Measurements from ENCODE around the gene AGR2.
"Not testable (repeated sequence)": the region's sequence is repeated elsewhere in the genome, so short reads cannot be mapped to it uniquely, and the experiment has no call there.

AGR2 gene
- total RNA-seq: 0 reads per million in 2 experiments

DNA sequence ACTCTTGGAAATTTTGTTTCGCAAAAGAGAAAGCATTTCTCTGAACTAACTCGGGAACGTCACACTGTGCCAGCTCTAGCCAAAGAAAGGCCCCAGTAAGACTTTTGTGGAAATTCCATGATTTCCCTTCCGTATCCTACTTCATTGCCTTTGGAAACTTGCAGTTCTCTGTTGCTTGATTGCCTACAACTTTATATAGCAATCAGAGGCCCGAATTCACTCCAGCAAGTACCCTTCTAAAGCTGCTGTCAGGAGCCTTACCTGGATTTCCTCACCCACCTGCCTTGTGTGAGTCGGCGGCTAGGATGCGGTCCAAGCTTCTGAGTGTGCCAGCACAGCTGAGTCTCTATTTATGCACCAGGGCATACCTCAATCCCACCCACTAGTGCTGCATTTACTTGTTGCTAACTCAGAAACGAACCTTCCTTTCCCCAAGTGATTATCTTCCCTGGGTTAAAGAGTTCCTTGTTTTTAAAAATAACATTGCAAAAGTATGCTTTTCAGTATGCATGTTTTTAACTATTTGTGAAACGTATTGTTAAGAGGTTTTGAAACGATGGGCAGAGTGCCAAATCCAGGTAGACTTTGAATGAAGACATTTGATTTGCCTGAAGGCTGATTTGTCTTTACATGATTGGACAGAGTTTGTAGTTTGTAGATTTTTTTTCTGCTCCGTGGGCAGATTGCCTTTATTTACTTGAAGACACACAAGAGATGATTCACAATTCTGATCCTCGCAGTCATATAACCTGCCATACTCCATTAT is at the start of gene AGR2:
TSS of gene AGR2 (minus strand) at position 326 of the 766 bp plus-strand sequence. CDS start 3,203 bp downstream, outside the sequence.
- no peak for DNase-seq (ENCODE audit: low read depth)

DNA sequence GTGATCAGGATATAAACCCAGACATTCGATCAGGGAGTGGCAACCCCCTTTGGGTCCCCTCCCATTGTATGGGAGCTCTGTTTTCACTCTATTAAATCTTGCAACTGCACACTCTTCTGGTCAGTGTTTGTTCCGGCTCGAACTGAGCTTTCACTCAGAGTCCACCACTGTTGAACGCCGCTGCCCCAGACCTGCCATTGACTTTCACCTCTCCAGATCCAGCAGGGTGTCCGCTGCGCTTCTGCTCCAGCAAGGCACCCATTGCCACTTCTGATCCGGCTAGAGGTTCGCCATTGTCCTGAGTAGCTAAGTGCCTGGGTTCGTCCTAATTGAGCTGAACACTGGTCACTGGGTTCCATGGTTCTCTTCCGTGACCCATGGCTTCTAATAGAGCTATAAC is 48.4 kb upstream of the AGR2 start:
- DNase-seq (ENCODE audit: low read depth): not testable (repeated sequence)

DNA sequence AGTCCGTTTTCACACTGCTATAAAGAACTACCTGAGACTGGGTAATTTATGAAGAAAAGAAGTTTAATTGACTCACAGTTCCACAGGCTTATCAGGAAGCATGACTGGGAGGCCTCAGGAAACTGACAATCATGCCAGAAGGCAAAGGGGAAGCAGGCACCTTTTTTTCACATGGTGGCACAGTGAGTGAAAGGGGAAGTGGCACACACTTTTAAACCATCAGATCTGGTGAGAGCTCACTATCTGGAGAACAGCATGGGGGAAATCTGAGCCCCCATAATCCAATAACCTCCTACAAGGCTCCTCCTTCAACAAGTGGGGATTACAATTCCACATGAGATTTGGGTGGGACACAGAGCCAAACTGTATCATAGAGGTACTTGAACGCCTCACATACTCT is 47.0 kb upstream of the AGR2 start:
- no peak for DNase-seq (ENCODE audit: low read depth)

DNA sequence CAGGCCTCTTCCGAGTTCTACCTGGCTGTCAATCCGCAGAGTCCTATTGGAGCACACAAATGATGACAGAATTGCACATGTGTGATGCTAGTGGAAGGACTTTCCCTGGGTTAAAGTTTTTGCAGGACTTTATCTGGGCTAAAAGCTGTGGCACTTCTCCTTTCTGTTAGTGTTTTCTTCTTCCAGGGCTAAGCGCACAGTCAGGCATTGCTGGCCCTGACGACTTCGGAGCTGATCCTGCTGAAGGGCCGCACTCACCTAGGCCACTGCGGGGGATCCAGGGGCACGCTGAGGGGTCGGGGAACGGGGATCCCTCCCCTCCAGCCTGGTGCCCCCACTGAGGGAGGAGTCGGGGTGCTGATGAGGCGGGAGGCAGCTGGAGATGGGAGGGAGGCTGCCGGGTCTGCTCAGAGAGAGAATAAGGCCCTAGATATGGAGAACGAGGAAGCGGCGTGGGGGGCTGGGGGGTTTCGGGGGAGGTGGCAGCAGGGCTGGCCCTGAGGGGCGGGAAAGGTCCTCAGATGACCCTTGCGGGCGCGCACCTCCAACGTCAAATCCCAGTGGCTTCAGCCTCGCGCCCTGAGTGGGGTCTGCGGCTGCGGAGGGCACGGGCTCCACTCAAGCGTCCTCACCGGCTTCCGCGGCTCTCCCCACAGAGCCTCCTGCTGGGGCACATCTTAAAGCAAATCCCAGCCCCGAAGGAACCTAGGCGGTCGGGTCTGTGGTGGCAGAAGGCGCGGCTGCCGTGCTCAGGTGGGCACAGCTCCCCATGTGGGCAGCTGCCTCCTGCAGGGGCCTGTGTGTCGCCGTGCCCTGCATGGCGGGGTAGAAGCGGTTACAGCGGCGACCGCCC is 46.0 kb upstream of the AGR2 start:
- no peak for DNase-seq (ENCODE audit: low read depth)

DNA sequence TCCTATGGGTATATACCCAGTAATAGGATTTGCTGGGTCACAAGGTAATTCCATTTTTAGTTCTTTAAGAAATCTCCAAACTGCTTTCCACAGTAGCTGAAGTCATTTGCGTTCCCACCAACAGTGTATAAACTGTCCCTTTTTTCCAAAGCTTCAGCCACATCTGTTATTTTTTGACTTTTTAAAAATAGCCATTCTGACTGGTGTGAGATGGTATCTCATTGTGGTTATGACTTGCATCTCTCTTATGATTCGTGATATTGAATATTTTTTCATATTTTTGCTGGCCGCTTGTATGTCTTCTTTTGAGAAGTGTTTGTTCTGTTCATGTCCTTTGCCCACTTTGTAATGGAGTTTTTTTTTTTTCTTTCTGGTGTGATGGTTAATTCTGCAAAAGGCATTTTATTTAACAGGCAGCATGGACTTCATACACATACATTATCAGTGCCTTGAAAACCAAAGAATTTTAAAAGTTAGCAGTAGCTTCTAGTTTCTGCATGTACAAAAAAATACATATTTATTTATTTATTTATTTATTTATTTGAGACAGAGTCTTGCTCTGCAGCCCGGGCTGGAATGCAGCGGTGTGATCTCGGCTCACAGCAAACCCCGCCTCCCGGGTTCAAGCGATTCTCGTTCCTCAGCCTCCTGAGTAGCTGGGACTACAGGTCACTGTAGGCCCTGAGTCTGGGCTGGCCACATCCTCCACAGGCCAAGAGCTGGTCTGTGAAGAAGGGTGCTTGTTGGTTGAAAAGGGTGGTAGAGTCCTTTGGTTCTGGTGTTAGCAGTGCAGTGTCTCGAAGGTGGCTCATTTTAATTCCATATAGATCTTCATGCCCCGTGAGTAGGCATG is 44.7 kb upstream of the AGR2 start:
- DNase-seq (ENCODE audit: low read depth): no peak

DNA sequence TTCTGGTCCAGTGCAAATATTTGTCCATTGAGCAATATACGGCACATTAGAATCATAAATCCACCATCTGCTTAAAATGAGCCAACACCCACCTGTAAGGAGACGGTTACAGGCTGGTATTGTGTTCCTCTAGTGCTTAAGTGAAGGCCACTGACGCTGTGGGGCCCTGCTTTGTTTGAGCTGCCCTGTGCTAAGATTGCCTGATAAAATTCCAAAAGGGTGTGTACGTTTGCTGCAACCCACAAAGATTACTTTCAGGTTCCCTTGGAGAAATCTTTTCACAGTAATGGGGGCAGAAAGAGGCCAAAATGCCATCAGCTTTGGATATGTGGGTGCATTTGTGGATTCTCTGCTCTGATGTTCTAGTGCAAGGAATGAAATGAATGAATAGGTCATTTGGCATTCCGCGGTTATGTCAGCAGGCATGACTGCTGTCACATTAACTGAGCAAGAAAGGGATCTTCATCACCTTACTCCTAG is 42.6 kb upstream of the AGR2 start:
- no peak for DNase-seq (ENCODE audit: low read depth)

DNA sequence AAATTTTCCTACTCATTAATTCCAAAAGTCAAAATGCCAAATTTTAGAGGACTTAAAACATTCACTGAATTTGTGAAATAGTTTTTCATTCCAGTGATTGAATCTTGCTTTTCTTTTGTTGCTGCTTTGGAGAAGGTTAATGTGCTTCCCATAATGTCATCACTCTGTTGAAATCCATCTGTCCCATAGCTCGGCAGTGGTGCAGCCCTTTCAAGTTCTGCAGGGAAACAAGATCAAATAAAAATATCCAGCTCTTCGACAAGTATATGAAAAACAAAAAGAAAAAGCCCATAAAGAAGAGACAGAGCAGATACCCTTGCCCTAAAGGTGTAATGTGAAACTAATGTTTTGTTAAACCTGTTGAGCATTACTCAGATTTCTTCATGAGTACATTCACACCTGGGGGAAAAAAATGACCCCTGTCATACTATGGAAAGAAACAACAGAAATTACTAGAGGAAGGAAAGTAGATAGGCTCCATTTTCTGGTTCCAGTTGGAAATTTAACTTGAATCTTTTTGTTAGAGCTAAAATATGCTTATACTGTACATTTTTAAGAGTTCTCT is 41.9 kb upstream of the AGR2 start:
- no peak for DNase-seq (ENCODE audit: low read depth)

DNA sequence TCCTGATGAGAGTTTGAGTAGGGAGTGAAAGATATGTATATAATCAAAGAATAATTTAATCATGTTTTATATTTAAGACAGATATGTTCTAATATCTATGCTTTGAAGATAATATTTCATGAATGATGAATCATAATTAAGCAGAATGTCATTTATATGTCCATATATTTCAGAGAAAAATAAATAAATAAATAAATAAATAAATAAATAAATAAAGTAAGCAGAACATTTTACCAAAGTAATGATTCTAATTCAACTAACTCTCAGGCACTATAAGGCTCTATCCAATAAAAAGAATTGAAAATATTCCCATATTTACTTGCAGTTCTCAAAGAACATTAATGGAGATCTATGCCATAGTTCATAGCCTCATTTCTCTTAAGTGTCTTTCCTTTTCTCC is 40.9 kb upstream of the AGR2 start:
- no peak for DNase-seq (ENCODE audit: low read depth)

DNA sequence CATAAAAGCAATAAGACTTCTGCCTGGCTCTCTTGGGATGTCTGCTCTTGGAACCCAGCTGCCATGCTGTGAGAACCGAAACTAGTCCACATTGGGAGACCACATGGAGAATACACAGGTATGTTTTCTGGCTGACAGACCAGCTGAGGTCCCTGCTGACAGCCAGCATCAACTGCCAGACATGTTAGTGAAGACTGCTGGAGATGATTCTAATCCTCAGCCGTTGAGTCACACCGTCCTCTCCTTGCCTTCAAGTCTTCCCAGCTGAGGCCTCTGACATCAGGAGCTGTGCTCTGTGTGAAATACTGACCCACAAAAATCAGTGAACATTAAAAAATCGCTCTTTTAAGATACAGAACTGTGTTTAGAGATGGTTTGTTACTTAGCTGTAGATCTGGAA is 36.9 kb upstream of the AGR2 start:
- no peak for DNase-seq (ENCODE audit: low read depth)

DNA sequence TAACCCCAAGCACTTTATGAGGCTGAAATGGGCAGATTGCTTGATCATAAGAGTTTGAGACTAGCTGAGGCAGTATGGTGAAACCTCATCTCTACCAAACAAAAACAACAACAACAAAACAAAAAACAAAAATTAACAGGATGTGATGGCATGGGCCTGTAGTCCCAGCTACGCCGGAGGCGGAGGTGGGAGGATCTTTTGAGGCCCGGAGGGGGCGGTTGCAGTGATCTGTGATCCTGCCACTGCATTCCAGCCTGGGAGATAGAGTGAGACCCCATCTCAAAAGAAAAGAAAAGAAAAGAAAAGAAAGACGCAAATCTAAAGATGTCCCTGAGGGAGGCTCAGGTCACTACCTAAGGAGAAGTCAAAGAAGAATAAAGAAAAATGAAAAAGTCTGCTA is 35.3 kb upstream of the AGR2 start:
- DNase-seq (ENCODE audit: low read depth): no peak

DNA sequence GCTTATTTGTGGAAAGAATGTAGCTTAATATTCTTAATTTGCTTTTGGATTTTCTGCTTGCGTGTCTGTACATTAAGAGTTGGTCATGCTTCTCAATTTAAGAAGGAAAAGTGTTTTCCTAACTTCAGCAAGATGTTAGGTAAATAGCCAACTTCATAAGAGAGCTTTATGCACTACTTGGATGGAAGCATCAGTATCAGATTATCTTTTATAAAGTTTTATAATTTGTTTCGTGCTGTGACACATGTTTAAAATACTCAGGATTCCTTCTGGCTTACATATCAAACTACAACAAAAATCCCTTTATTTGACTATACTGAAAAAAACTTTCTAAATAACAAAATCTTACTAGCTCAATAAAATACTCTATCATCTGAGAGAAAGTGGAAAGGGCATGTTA is 34.8 kb upstream of the AGR2 start:
- DNase-seq (ENCODE audit: low read depth): no peak

DNA sequence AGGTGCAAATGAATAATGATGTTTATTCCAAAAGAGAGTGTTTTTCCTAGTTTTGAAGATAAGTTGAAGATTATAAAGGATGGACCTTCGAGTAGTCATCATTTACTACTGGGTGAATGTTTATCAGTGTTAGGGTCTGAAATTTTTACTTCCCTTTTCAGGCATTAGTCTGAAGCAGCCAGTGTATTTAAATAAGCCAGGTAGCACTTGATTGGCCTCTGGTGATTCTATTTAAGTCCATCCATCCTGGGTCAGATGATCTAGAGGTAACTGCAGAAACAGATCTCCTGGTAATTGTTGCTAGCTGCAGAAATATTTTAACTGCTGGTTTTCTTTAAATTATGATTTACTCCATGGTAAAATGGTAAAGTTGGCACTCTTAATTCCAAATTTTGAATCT is 34.1 kb upstream of the AGR2 start:
- DNase-seq (ENCODE audit: low read depth): no peak

DNA sequence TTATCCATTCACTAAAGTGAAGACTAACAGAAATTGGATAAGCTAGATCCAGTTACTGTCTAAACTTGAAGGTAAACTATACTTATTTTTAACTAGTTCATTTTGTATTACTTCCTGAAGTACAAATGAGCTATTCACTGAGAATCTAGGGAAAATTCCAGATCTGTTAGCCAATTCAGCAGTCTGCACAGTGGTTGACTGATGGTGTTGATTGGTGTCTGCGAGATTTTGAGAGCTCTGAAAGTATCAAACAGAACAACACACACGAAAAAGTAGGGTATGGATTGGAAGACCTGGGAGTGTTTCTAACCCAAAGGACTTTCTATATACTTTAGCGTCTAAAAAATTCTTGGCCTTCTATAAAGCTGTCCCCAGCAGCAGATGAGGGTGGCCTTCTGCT is 33.6 kb upstream of the AGR2 start:
- no peak for DNase-seq (ENCODE audit: low read depth)

DNA sequence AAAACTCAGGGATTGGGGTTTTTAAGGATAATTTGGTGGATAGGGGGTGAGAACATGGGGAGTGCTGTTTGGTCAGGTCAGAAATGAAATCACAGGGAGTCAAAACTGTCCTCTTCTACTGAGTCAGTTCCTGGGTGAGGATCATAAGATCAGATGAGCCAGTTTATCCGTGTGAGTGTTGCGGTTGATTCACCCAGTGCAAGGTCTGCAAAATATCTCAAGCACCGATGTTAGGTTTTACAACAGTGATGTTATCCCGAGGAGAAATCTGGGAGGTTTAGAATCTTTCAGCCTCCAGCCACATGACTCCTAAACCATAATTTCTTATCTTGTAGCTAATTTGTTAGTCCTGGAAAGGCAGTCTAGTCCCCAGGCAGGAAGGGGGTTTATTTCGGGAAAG is 31.7 kb upstream of the AGR2 start:
- DNase-seq (ENCODE audit: low read depth): no peak

DNA sequence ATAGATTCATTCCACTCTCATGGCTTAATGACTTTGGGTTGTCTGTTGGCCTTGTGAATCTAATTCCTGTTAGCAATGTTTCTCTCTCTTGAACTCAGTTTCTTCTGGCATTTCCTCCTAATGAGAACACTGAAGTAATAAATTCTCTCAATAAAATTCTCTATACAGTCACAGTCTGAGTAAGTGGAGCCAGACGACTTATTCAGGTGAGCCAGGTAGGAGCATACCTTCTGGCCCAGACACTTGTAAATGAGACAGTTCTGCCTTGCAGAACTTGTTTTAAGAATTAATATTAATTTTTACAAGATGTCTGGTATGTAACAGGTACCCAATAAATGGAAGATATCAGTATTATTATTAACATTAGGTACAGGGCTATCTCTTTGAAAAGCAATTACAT is 28.6 kb upstream of the AGR2 start:
- no peak for DNase-seq (ENCODE audit: low read depth)

DNA sequence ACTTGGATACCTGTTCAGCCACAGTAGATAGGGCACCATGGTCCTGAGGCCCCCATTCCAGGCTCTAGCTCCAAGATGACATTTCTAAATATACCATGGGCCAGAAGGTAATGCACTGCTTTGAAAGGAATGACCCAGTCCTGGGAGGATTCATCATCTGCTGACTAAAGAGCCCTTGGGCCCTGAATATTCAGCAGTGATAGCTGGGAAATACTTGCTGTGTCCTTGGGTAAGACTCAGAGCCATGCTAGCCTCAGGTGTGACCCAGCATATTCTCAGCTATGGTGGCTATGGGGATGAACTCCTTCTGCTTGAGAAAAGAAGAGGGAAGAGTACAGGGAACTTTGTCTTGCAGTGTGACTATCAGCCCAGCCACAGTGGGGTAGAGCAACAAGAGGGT is 21.3 kb upstream of the AGR2 start:
- DNase-seq (ENCODE audit: low read depth): no peak

DNA sequence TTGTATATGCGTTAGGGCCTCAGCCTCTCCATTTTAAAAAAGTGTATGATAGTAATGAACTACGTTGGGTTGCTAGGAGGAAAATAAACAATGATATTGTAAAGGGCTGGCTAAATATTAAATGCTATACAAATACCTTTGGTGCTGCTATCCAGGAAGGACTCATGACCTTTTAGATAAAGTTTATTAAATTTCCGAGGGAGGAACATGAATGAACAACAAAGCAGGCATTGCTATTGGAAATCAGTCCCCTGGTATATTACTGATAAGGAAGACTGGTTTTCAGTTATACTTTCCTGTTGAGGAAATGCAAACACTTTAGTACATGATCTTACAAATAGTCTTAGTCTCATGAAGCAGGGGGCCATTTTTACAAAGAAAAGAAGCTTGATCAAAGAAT is 17.2 kb upstream of the AGR2 start:
- no peak for DNase-seq (ENCODE audit: low read depth)

DNA sequence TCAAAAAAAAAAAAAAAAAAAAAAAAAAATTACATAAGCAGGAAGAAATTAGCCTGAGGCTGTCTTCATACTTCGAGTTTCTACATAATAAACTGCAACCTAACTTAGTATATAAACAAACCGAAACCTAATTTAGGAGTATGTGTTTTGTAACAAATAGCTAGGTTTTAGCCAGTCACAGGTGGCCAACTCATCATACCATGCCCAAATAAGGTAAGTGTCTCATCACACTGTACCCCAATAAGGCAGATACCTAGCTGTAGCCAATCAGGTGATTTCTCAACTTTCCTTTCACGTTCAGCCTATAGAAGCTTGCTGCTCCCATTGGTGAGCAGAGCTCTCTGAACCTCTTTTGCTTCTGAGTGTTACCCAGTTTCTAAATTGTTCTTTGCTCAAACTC is 13.9 kb upstream of the AGR2 start:
- no peak for DNase-seq (ENCODE audit: low read depth)

DNA sequence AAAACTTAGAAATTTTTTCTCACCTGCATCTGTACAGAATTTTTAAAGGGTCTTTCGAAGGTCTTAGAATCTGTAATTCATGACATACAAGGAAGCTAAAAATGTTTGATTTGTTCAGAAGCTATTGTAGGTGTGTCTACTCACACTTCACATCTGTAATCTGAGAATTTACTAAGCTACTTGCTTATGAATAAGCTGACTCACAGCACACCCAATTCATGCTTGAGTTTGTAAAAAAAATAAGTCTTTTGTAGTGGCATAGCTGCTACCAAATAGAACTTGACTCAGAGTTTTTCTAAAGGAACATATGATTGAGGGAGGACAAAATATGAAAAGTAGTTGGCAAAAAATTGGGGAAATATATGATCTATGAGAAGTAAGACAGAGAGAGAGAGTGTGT is 12.7 kb upstream of the AGR2 start:
- DNase-seq (ENCODE audit: low read depth): no peak

DNA sequence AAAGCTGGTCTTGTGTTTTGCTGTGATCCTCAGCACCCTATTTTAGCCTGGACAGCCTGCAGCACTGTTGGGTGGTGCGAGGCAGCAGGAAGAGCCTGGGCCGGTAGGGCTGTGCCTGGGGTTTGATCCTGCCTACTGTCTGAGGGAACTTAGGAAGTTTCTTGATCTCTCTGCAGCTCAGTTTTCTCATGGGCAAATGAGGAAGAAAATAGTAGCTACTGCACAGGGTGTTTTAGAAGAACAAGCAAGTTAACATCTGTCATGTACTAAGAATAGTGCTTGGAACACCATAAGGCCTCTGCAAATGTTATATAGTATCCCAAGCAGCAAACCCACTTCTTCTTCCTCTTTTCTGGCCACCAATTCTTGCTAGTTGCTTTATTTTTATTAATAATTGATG is 12.0 kb upstream of the AGR2 start:
- DNase-seq (ENCODE audit: low read depth): no peak

DNA sequence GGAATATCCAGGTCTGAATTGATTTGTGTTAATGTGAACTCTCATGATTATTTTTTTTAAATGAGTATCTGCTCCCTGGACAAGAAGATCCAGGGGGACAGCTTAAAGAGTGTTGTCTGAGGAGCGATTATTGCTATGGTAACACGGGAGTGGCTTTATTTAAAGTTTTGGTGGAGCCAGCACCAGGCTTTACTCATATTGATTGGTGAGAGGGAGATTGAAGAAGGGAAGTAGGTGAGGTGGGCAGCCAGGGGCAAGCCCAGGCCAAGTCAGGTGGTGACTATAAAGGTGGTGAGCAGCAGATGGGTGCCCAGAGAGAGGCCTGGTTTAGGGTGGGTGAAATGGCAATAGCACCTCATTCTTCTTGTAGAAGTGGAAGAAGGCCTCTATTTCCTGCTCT is 10.2 kb upstream of the AGR2 start:
- DNase-seq (ENCODE audit: low read depth): no peak

DNA sequence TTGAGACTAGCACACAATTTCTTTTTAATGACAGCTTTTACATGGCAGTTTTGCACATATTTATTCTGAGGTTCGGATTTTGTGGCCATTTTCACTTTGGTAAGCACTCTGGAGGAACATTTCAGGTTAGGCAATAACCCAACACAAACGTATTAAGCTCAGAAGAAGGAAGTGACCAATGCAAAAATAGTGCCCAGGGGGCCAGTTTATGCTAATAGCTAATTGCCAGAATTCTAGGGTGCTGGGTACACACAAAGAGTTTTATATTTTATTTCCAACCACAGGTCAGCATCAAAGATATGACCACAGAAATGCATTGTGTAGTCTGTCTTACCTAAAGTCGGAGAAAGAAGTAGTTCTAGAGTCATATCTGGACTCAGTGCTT is 8.4 kb upstream of the AGR2 start:
- no peak for DNase-seq (ENCODE audit: low read depth)
